NCI-H82 (cell line): Measurements from ENCODE around the gene SGPL1.

ENCODE experiments used
- DNase-seq: peaks from one replicate; lab custom pipeline; 2025; lab: John Stamatoyannopoulos, UW

Gene SGPL1

DNA sequence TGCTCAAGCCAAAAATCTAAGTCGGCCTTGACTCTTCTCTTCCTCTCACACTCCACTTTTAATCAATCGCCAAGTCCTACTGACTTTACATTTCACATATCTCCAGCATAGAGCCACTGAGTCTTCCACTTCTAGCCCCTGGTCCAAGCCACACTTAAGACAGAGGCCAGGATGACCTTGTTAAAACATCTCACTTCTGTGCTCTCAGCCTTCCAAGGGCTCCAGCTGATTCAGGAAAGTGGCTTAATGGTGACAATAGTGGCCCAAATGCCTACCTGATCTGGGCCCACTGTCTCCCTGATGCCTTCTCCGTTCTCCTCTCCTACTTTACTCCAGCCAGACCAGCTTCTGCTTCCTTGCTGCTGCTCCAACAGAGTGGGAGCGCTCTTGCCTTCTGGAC lies 35.0 kb upstream of the SGPL1 start:
- no peak for DNase-seq

DNA sequence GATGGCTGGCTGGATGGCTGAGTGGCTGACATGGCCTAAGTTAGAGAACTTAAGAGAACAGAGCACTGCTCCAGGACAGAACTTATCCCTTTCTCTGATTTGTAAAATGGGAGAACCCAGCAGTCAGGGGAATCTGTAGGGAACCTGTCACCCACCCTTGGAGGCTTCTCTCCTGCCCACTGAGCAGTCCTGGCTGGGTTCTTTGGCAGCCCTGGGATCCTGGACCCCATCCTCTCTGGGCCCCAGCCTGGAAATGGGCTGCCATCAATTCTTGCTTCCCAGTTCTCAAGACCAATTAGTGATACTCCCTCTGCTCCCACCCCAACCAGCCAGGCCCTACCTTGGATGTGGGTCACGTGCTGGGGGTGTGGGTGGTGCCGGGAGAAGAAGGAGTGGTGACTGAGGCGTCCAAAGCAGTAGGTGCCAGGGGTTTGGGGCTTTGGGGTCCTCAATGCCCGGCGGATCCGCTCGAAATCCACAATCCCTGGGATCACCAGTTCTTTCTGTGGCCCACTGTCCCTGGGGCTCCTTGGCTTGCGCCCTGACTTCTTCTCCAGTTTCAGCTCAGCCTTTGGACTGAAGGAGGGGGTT lies 34.2 kb upstream of the SGPL1 start:
- no peak for DNase-seq

DNA sequence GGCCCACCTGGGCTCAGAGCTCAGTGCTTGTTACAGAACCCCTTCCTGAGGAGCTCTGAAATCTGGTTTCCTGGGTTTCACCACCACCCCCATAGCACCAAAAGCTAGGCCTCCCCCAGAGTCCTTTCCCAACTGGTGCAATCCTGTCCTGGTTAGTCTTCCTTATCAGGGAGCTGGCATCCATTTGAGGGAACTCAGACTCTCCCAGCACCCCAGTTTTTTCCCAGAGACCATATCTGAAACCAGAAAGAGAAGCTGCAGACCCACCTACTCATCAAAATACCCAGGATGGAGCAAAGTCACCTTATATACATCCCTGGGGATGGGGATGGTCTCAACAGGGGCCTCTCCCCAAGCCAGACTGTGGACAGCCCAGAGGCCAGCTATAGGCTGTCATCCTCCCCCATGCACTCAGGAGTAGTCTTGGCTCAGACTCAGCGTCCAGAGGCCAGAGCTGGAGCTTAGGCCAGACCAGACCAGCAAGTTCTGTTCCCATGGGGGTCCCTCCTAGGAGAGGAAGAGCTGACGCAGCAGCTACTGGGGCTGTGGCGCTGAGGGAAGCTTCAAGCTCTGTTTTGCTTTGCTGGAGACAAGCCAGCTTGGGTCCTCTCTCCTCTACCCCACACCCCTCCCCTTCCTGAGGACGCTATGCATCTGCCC lies 33.5 kb upstream of the SGPL1 start:
- no peak for DNase-seq

DNA sequence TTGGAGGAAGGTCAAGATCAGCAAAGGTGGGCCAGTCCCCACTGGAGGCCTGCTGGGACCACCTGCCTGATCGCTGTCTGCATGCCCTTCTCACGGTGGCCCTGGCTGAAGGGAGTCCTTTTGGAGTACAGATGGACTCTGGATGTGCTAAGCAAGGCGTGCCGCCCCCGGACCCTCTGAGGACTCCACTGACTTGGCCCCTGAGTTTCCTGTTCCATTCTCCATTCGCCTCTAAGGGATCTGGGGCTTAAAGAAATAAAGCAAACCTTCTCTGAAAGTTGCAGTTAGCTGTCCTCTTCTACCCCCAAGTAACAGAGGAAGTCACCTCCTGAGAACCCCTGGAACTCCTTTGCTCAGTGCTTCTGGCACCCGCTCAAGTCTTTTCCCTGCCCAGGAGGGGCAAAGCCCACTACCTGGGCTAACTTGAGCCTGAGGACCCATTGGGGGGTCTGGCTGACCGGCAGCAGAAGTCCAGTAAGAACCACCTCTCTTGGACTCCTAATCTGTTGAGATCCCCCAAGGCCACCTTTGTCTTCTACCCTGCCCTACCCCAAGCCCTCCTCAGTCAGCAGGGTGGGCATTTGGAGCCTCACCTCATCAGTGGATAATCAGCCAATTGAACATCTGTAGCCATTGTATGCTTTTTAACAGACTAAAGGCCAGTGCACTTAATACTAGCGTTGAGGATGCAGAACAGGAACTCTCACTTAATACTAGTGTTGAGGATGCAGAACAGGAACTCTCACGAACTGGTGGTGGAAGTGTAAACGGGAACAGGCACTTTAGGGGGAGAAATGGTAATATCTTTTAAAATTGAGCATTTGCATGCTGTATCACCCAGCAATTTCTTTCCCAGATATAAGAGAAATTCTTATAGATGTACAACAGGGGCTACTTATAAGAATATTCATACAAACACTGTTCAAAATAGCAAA lies 32.7 kb upstream of the SGPL1 start:
- no peak for DNase-seq

DNA sequence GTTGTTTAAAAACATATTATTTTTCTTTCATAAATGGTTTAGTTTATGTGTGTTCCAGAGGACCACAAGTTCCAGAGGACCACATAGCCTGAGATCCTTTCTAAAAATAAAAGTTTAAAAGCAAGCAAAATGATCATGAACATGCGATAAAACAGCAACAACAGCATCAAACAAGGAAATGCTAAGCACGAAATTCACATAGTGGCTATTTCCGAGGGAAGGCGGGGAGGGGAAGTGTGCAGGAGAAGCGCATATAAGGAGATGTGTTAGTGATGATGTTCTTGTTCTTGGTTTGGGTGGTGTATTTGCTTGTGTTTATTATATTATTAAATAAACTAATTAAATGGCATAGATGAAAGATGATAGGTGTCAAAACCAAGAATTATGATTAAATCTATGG lies 31.7 kb upstream of the SGPL1 start:
- DNase-seq = no peak

DNA sequence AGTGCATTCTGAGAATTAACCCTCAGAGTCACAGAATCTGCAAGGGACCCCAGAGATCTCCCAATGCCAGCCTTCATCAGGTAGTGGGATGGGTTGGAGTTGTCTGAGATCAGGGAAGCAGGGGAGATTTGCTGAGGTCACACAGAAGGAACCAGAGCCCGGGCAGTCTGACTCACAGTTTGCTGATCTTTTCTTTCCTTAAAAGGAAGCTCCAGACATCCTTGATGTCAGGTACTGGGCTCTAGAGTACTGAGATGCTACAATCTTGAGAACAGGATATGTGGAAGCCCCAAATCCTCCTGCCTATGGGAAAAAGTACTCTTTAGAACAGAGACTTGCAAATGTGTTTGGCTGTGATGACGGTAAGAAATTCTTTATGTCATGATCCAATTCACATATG lies 31.3 kb upstream of the SGPL1 start:
- no peak for DNase-seq

DNA sequence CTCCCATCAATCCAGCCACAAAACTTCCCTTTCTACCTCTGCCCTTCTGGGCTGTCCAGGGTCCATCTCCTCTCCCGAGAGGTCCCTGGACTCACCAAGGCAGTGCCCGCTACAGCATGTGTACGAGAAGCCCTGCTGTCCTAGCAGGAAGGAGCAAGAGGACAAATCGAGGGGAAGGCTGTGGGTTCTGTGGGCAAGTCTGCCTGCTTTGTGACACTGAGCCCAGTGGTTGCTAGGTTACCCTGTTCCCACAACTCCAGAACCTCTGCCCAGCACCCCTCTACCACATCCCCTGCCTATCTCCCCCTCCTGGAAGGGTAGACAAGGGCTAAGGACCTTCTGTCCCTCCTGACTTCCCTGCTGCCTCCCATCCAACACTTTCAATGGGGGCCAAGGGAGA lies 30.6 kb upstream of the SGPL1 start, which contains the start of gene TBATA:
Gene TBATA (minus strand): TSS at position 188 of the 400 bp plus-strand sequence. CDS start 1,998 bp downstream, outside the sequence.
- no peak for DNase-seq

DNA sequence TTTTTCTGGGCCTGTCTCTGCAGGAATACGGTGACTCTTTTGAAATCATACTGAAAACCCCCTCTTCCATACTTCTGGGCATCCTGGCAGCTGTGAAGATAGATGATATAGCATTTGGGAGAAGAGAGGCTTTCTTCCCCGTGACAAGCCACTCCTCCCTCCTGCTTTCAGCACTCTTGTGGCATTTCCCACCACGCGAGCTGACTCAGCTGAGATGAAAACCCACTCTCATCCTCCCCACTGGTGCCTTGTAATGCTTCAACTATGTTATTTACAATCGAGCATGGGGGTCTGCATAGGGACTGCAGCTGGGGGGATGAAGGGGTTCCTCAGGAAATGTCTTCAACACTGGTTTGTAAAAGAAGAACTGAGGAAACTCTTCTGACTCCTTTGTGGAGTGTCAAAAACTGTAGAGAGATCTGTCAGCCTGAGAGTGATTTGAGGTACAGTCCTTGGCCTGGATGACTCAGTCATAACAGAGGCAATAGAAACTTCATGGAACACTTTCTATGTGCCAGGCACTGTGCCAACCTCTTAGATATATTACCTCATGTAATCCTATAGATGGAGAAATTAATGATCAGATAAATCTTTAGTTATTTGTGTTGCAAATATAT lies 28.8 kb upstream of the SGPL1 start:
- no peak for DNase-seq

DNA sequence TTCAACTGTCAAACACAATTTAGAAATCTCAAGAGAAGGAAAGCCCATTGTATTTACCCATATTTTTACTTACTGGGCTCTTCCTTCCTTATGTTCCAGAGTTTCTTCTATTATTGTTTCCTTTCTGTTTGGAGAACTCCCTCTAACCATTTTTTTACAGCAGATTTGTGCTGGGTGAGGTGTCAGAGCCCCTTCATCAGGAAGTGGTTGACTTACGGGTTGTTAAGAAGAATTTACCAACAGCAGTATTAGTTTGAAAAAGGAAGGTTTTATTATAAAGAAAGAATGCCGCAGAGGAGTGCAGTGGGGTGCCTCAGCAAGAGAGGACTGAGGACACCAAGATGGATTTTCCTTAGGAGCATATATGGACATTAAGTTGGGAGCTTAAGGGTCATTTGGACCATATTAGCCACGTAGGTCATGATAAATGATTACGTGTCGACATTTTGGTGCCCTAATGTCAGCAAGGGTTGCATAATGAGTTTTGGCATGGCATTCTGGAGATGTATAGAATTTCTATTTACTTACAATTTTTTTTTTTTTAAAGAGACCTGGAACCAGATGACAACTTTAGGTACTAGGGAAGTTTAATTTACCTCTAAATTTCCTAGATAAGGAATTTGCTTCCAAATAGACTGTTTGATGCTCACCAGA lies 24.2 kb upstream of the SGPL1 start:
- no peak for DNase-seq

DNA sequence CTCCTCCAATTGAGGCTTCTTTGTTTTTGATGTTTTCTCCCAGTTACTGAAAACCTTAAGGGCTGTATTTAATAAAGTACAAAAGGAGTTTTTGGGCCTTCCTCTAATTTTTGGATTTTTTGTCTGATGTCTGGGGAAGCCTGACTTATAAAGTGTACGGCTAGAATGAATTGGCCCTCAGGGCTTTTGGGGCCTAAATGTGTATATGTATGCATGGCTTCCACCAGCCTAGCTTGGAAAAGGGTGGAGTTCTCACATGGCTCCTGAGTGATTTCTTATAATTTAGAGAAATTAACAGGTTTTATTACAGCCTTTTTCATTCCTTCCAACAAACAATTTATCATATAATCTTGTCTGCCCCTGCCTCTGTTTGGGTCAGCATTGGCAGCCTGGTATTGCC lies 20.1 kb upstream of the SGPL1 start:
- DNase-seq = no peak

DNA sequence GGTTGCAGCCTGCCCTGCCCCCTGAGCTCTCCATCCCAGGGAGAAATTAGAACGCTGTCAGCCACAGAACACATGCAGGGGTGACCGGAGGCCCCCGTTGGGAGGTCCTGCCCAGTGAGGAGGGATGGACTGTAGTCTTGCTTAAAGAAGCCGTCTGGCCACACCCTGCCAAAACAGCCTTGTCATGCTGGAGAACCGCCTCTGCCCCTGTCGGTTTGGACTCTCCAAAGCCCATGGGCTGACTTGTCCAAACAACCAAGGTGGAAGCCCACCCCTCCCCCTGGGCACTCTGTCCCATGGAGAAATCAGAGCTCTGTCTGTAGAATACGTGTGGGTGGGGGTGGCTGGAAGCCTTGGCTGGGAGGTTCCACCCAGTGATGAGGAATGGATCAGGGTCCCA lies 17.9 kb upstream of the SGPL1 start:
- DNase-seq = no peak

DNA sequence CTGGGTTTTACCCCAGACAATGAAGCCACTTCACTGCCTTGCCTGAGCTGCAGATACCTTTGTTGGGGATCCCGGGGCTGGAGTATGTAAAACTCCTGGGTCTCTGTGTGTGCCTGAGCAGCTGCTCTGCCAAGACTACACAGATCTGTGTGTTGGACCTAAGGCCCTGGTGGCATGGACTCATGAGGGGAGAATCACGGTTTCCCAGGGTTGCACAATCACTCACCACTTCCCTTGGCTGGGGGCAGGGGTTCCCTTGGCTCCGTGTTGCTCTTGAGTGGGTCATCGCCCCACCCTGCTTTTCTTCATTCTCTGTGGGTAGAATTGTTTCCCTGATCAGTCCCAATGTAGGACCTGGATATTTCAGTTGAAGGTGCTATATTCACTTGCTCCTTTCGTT lies 16.6 kb upstream of the SGPL1 start:
- DNase-seq = no peak

DNA sequence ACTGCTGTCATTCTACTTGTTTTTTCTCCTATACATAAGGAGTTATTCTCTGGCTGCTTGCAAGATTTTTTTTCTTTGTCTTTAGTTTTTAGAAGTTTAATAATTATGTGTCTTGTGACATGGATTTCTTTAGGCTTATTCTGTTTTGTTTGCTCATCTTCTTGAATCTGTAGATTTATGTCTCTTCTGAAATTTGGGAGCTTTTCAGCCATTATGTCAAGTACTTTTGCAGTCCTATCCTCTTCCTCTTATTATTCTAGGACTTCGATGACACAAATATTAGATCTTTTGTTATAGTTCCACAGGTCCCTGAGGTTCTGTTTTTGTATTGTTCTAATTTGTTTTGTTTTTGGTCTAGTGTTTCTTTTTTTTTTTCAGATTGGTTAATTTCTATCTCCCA lies 13.9 kb upstream of the SGPL1 start:
- DNase-seq = no peak

DNA sequence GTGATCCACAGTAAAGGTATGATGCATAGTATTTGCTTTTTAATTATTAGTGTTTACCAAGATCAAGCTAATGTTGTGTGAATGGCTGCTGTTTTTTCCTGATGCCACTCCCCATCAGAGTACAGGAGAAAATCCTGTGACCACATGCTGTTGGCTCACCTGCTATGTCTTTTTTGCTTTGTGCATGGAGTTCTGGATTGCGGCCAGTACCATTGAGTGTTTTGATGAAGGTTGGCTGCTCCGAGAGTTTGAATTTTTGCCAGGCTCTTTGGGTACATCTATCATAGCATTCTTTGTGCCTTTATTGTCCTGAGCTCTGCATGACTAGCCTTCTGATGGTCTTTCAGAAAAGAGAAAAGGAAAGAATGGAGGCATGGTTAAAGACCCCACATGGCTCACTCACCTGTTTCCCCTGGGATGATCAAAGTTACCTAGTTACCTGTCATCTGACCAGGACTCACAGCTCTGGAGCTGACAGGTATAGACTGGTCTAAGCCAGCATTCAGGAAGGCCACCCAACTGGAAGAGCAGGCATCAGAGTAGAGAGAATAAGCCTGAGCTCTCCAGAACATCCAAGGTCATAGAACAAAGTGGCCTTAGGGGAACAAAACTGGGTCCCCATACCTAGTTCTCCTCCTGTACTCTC lies 11.8 kb upstream of the SGPL1 start:
- DNase-seq = no peak

DNA sequence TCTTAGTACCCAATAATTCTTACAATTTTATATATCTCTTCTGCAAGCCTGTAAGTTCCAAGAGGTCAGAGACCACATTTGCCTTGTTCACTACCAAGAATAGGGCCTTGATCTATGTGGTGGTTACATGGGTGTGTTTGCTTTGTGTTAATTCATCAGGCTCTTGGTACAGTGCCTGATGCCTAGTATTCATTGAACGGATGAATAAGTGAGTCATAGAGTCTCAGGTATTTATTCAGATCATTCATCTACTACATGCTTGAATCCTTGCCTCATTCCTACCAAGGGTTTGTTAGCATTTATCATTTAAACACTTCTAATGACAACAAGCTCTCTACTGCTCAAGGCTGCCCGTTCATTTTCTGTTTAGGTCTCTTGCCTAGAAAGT lies 11.3 kb upstream of the SGPL1 start:
- DNase-seq = no peak

DNA sequence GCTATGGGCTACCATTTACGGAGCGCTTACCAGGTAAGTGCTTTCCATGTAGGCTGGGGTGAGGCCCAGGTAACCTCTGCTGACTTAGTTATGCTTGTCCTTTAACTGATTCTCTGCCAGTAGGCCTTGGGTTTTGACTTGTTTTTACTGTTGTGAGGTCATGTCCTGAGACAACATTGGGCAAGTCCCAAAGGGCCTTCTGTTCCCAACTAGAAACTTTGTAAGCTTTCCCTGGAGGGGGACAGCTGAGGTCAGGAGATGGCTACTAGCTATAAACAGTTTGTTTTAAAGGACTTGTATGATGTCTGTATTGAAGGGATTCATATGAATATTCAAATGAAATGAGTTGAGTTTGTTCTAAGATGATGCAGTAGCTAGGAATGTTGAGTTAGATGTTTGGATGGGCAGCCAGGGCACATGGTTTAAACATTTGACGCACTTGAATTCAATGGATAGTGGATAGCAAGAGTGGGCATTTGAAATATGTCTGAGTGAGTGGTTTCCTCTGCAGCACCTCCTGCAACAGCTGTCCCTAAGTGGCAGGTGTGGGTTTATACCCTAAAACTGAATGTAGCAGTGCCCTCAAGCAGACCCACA lies 10.0 kb upstream of the SGPL1 start:
- no peak for DNase-seq

DNA sequence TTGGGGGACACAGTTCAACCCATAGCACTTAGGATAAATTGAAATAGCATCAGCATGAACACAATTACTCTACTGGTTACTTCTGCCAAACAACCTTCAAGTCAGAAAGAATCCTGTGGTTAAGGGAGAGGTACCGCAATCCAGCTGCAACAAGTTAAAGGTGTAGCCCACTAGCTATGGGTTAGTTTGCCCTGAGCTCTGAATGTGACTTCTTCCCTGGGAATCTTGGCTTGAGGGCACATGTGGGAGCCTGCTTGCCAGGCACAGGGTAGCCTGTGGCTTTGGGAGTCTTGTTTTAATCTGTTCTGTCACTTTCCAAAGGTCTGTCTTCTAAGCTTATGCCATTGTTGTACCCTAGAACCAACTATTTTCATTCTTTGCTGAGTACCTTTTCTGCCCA lies 8.9 kb upstream of the SGPL1 start:
- no peak for DNase-seq

DNA sequence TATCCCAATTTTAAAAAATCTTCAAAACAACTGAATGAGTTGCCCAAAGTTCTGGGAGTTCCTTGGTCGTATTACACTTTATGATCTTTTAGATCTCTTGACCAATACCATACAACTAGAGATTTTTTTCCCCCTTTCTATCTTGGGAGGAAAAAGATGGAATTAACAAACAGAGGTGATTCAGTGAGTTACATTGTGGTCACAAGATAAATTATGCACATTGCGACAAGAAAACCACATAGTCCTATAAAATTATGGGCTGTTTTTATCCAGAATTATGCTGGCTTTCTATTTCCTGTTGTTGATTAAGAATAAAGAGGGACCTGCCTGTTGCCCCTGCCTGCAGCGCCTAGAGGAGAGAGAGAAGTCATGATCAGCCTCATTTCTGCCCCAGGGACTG lies 8.2 kb upstream of the SGPL1 start:
- no peak for DNase-seq

DNA sequence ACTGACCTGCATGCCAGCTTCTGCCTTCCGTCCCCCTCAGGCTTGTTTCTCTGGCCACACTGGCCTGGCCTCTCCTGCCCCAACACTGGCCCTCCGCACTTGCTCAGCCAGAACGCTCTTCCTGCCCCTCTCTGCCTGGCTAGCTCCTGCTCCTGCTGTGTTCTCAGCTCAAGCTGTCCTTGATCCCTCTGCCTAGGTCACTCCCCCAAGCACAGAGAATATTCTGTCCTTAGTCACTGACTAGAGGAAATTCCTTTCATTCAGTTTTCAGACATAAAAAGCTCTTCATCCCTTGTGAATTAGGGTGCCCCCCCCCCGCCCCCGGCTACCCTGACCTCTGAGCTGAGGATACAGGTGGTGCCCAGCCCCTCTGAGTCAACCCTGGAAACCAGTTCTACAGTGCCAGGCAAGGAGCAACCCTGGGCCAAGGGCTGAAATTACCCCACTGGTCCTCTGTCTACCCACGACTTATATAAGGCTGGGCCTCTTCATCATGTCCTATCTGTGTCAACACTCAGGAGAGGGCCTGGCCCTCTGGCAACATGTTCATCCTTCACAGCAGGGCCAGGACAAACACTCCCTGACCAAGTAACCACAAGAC lies 6.6 kb upstream of the SGPL1 start:
- no peak for DNase-seq

DNA sequence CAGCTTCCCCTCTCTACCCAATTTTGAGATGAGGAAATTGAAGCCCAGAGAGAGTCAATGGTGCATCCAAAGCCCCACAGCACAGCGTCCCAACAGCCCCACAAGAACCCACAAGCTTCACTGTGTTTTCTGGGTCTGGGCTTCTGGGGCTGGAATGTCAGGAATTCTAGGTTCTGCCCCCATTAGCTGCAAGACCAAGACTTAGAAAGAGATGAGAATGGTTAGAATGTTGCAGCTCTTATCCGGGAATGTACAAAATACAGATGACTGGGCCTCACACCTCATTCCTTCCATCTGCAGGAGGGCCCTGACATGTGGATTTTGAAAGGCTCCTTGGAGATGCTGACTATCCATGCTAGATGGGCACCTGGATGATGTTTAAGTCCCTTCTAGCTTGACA lies 6.0 kb upstream of the SGPL1 start:
- DNase-seq = no peak

DNA sequence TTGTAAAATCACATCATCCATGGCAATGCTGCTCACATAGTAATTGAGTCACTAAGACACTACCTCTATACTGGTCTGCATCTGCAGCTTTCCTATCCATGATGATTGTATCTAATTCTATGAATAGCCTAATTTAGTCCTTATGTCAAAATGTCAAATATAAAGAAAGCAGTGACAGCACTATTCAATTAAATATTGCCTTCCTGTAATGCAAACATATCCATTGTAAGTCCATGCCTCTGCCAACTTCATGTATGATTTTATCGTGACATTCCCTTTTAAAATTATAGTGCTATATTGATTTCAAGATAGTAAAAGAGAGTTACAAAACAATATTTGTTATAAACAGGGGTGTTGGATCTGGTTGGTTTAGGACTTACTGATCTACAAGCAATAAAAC lies 4.8 kb upstream of the SGPL1 start:
- no peak for DNase-seq
